GM10266 (cell line): ENCODE results near the gene KANK4.

Experiments used
- DNase-seq: peaks from one replicate; pipeline ENCODE4 v3.0.0; 2012; ENCODE audit errors: extremely low spot score
- TF ChIP-seq, protein P1 (sequence below): IDR thresholded peaks from 2 replicates; pipeline ENCODE4 v1.5.1; 2012; ENCODE audit warnings: mild to moderate bottlenecking, low read depth; ENCODE audit not compliant: control insufficient read depth, insufficient read depth; ENCODE audit errors: missing control alignments

KANK4 gene

DNA sequence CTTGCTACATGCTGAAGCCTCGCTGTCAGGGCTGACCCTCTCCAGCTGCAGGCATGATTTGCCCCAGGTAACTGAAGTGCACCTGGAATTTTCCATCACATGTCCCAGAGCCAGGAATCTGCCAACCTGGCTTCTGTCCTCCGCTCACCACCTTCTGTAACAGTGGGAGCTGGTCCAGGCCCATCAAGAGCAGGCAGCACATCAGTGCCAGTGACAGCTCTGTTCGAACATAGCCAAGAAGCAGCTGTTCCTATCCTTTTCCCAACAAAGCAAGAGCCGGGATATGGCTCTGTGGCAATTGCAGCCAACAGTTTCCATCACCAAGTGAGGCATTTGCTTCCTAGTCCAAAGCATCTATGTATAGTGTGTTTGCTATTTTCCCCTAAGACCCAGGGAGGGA lies 42.2 kb upstream of the KANK4 start:
- TF ChIP-seq, protein P1, sequence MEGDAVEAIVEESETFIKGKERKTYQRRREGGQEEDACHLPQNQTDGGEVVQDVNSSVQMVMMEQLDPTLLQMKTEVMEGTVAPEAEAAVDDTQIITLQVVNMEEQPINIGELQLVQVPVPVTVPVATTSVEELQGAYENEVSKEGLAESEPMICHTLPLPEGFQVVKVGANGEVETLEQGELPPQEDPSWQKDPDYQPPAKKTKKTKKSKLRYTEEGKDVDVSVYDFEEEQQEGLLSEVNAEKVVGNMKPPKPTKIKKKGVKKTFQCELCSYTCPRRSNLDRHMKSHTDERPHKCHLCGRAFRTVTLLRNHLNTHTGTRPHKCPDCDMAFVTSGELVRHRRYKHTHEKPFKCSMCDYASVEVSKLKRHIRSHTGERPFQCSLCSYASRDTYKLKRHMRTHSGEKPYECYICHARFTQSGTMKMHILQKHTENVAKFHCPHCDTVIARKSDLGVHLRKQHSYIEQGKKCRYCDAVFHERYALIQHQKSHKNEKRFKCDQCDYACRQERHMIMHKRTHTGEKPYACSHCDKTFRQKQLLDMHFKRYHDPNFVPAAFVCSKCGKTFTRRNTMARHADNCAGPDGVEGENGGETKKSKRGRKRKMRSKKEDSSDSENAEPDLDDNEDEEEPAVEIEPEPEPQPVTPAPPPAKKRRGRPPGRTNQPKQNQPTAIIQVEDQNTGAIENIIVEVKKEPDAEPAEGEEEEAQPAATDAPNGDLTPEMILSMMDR = no peak
- no peak for DNase-seq

DNA sequence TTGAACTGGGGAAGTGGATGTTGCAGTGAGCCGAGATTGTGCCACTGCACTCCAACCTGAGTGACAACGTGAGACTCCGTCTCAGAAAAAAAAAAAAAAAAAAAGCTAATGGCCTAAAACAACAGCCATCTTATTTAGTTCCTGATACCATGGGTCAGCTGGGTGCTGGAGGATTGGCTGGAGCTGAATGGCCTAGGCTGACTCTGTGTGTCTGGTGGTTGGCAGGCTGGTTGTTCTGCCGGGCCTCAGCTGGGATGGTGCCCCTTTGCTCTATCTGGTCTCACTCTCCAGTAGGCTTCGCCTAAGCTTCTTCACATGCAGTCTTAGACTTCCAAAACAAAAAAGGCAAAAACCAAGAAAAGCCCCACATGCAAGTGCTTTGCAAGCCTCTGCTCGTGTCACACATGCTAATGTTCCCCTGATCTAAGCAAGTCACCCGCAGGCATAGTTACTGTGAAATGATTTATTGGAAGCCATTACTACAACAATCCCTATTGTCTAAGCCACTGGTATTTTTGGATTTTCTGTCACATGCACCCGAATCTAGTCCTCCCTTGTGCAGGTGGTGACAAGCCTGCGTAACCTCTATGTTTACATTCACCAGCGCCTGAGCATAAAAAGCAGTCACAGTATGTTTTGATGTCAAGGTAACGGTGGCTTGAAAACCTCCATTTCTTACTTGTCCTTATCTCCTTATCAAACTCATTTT lies 39.6 kb upstream of the KANK4 start:
- TF ChIP-seq, protein P1 = no peak
- no peak for DNase-seq

DNA sequence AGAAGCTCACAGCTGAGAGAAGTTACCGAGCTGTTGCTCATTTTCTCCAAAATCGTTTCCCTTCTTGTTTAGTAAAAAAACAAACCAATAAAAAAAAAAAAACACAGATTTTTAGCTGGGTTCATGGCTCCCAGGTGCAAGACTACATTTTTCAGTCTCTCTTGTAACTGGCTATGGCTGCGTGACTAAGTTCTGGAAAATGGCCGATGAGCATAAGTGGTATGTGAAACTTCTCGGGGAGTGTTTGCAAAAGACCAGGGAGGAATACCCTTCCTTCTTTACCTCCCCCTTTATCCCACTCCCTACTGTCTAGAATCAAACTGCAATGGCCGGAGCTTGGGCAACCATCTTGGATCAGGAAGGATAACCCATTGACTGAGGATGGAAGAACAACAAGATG lies 38.7 kb upstream of the KANK4 start:
- TF ChIP-seq, protein P1 = no peak
- DNase-seq = no peak

DNA sequence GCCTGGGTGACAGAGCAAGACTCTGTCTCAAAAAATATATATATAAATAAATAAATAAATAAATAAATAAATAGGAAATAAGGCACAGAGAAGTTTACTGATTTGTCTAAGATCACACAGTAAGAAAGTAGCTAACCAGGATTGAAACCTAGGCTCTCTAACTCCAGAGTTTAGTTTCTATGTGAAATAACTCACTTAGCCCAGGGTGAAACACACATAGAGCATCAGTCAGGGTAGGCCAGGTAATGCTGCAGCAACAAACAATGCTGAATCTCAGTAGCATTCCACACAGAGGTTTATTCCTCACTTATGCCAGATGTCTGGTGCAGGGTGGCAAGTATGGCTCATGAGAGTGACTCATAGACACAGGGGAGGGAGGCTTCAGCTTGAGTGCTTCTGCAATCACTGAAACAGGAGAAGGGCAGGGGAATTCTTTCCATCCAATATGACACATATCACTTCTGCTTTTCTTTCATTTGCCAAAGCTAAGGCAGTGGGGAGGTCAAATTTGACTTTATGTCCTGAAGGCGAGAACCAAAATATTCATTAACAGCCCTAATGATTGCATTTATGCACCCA lies 37.1 kb upstream of the KANK4 start:
- no peak for DNase-seq
- TF ChIP-seq, protein P1 = no peak

DNA sequence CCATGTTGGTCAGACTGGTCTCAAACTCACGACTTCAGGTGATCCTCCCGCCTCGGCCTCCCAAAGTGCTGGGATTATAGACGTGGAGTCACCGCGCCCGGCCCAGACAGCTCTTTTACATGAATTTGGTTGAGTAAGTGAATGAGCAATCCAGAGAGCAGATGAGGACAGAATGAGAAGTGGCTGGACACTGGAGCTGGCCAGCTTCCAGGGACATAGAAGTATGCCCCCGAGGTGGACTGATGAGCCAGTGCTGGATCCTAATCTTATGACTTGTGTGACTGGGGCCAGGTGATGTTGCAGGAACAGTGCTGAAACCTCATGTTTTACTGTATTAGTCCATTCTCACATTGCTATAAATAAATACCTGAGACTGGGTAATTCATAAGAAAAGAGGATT lies 35.9 kb upstream of the KANK4 start:
- TF ChIP-seq, protein P1 = no peak
- DNase-seq = no peak

DNA sequence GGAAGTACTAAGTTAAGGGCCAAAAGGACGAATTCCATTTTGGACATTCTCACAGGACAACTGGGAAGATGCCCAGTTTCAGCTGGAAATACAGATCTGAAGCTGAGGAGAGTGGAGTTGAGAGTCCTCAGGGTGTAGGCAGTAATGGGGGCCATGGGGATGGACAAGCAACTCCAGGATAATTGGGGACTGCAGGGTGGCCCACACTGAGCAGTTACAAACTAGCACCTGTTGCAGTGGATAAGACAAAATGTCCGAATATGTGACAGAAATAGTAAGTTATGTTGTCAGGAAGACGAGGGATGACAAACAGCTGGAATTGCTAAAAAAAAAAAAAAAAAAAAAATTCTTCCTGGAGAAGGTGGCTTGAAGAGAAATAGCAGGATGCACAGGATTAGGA lies 34.6 kb upstream of the KANK4 start:
- no peak for DNase-seq
- TF ChIP-seq, protein P1 = no peak

DNA sequence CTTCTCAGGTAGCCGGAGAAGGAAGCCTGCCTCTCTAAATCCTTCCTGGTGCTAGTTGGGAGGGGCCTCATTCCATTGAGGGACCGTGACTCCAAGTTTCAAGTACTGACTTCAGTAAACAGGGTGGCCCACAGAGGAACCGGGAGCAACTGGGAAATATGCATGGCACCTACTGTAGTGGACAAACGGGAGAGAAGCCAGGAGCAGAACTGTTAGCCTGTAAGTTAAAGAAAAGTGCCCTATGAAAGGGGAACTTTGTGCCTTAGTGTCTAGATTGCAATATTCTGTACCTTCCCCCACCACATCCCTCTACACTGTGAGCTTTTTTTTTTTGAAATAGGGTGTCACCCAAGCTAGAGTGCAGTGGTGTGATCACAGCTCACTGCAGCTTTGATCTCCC lies 33.2 kb upstream of the KANK4 start:
- TF ChIP-seq, protein P1 = no peak
- DNase-seq = no peak
